ENCODE results near the gene USH1C. TPM values are rescaled to one million over a fixed set of nuclear protein-coding genes. Genes with fewer than 3 reads are reported as not detected.

USH1C gene
- total RNA-seq, 1 donor from 2014 or later, result not detected

DNA sequence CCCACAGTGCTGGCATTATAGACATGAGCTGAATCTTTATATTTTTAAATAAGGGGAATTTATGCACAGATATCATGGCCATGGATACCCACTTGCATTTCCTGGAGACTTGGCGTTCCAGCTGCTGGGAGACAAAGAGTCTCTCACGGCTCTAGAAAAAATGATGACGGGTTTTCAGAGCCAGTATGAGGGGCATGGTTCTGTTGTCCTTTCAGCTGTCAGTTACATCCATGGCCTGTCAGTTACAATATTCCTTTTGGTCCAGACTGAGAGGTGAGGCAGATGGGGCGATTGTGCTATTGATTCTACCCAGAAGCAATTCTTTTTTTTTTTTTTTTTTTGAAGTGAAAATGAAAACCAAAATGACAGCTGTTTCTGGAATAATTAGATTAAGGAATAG lies 29.7 kb downstream of the USH1C start:
- DNase-seq (ENCODE audit: low read depth, low spot score), result no peak
- no peaks in the 10 kb centered on the region for H3K9me3 Mint-ChIP-seq
- H3K27ac Mint-ChIP-seq (ENCODE audit: unreplicated experiment), result no peak overlapping the region
- H3K36me3 Mint-ChIP-seq (ENCODE audit: low read depth), result no peaks in the 10 kb centered on the region
- H3K4me1 Mint-ChIP-seq, result peaks cover 14% of the 10 kb centered on the region
- TF ChIP-seq, protein P1, sequence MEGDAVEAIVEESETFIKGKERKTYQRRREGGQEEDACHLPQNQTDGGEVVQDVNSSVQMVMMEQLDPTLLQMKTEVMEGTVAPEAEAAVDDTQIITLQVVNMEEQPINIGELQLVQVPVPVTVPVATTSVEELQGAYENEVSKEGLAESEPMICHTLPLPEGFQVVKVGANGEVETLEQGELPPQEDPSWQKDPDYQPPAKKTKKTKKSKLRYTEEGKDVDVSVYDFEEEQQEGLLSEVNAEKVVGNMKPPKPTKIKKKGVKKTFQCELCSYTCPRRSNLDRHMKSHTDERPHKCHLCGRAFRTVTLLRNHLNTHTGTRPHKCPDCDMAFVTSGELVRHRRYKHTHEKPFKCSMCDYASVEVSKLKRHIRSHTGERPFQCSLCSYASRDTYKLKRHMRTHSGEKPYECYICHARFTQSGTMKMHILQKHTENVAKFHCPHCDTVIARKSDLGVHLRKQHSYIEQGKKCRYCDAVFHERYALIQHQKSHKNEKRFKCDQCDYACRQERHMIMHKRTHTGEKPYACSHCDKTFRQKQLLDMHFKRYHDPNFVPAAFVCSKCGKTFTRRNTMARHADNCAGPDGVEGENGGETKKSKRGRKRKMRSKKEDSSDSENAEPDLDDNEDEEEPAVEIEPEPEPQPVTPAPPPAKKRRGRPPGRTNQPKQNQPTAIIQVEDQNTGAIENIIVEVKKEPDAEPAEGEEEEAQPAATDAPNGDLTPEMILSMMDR (conservative IDR thresholded peaks at IDR 0.05), result no peak
- peaks cover 87% of the 10 kb centered on the region for H3K27me3 Mint-ChIP-seq (ENCODE audit: low read depth)
- no peak overlapping the region for H3K4me3 Mint-ChIP-seq

DNA sequence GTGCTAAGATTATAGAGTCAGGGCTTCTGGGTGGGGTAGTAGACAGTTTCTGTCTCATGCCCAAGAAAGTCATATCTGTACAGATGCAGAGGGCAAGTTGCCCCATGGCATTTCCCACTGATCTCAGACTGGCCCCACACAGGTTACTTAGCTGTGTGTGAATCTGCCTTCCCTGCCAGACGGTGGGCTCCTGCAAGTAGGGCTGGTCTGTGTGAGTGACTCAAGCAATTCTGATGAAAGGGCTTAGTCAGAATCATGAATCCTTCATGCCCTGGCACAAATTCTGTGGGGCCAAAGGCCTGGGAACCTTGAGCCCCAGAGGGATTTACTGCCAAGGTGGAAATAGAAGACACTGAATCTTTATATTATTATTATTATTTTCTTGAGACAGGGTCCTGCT lies 30.4 kb downstream of the USH1C start:
- Mint-ChIP-seq H3K36me3 (ENCODE audit: low read depth) (no peaks in the 10 kb centered on the region), H3K9me3 (no peaks in the 10 kb centered on the region), H3K27me3 (ENCODE audit: low read depth) (peaks cover 86% of the 10 kb centered on the region), H3K4me1 (peaks cover 14% of the 10 kb centered on the region), H3K27ac (ENCODE audit: unreplicated experiment) (no peak overlapping the region), H3K4me3 (no peak overlapping the region)
- DNase-seq (ENCODE audit: low read depth, low spot score), result no peak
- TF ChIP-seq, protein P1 (conservative IDR thresholded peaks at IDR 0.05), result no peak

DNA sequence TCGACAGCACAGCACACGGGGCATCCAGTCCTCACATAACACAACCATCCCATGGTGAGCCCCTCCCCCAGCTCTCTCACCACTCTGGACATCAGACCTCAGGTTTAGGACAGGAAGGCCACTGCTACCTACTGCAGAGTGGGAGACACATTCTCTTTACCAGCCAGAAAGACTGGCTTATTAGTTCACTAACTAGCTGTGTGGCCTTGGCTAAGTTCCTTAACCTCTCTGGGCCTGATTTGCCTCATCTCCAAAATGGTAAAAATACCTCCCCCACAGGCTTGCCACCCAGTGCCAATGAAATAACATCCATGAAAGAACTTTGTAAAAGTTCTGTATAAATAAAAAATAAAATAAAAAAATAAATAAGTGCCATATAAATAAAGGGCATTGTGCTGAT lies 32.1 kb downstream of the USH1C start:
- Mint-ChIP-seq H3K36me3 (ENCODE audit: low read depth) (no peaks in the 10 kb centered on the region), H3K27me3 (ENCODE audit: low read depth) (peaks cover 86% of the 10 kb centered on the region), H3K4me3 (no peak overlapping the region), H3K27ac (ENCODE audit: unreplicated experiment) (no peak overlapping the region), H3K4me1 (peaks cover 14% of the 10 kb centered on the region), H3K9me3 (no peaks in the 10 kb centered on the region)
- TF ChIP-seq, protein P1 (conservative IDR thresholded peaks at IDR 0.05), result no peak
- DNase-seq (ENCODE audit: low read depth, low spot score), result no peak

DNA sequence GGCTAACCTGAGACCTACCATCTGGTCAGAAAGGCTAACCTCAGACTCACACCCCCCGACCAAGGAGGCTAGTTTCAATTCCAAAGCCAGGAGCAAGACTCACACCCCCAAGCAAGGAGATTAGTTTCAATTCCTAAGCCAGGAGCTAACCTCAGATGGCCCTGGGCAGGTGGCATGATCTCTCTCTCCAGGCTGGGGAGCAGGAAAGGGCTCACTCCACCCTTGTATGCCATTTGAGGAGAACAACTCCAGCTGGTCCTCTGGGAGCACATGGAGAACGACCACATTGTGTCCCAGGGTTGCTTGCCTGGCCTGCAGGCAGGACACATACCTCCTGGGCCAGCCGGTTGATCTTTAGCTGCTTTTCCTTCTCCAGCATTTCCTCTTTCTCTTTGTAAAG lies 32.6 kb downstream of the USH1C start:
- TF ChIP-seq, protein P1 (conservative IDR thresholded peaks at IDR 0.05), result no peak
- no peak for DNase-seq (ENCODE audit: low read depth, low spot score)
- H3K27me3 Mint-ChIP-seq (ENCODE audit: low read depth), result peaks cover 83% of the 10 kb centered on the region

DNA sequence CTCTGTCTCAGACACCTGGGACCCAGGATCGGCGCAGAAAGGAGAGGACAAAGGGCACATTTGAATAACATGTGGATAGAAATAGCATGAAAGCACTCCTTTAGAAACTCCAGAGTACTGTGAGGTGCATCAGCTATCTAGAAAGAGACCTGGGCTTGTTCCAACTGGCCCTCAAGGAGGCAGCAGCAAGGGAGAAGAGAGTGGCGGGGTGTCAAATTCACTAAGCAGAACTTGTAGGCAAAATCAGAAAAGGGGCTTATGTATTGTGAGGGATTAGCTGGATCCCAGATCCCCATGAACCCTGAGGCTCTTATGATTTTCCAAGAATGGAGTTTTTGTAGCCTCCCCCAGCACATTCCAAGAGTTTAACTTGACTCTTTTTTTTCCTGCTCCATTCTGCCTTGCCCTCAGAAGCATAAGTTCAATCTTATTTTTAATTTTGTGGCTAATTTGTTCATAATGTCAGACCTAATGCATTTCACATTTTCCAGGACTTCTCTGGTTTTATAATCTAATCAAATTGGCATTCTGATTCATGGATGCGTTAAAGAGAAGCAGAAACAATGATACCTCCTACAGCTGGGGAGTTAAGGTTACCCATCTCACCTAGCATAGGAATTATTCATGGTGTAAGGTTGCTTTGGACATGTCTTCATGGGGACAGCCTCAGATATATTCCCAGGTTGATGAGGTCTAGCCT lies 33.6 kb downstream of the USH1C start:
- H3K9me3 Mint-ChIP-seq, result no peaks in the 10 kb centered on the region
- H3K4me3 Mint-ChIP-seq, result no peak overlapping the region
- TF ChIP-seq, protein P1 (conservative IDR thresholded peaks at IDR 0.05), result no peak
- no peak overlapping the region for H3K27ac Mint-ChIP-seq (ENCODE audit: unreplicated experiment)
- DNase-seq (ENCODE audit: low read depth, low spot score), result no peak
- peaks cover 3% of the 10 kb centered on the region for H3K4me1 Mint-ChIP-seq
- peaks cover 77% of the 10 kb centered on the region for H3K27me3 Mint-ChIP-seq (ENCODE audit: low read depth)
- no peaks in the 10 kb centered on the region for H3K36me3 Mint-ChIP-seq (ENCODE audit: low read depth)

More for the DNA sequence above, 32.6 kb downstream of the USH1C start:
- Mint-ChIP-seq H3K36me3 (ENCODE audit: low read depth) (no peaks in the 10 kb centered on the region), H3K27ac (ENCODE audit: unreplicated experiment) (peak overlapping the region; percentile 40), H3K4me3 (no peak overlapping the region), H3K4me1 (peaks cover 11% of the 10 kb centered on the region), H3K9me3 (no peaks in the 10 kb centered on the region)
